BLaER1 (cell line): ENCODE measurements around the gene CYREN.

Source experiments
- H3K27ac ChIP-seq: shearing (Covaris generic); formaldehyde crosslinking; 2 replicates; pipeline ENCODE4 v1.8.1; 2022
- H3K27me3 ChIP-seq: shearing (Covaris generic); formaldehyde crosslinking; 2 replicates; pipeline ENCODE4 v1.8.1; 2022
- H3K36me3 ChIP-seq: shearing (Covaris generic); formaldehyde crosslinking; 2 replicates; pipeline ENCODE4 v1.8.1; 2022
- H3K4me1 ChIP-seq: shearing (Covaris generic); formaldehyde crosslinking; 2 replicates; pipeline ENCODE4 v1.8.1; 2022
- H3K4me2 ChIP-seq: shearing (Covaris generic); formaldehyde crosslinking; 2 replicates; pipeline ENCODE4 v1.8.1; 2022
- H3K4me3 ChIP-seq: shearing (Covaris generic); formaldehyde crosslinking; 2 replicates; pipeline ENCODE4 v1.8.1; 2022
- H3K9ac ChIP-seq: shearing (Covaris generic); formaldehyde crosslinking; 2 replicates; pipeline ENCODE4 v1.8.1; 2022
- H3K9me3 ChIP-seq: shearing (Covaris generic); formaldehyde crosslinking; 2 replicates; pipeline ENCODE4 v1.8.1; 2022
- H4K20me1 ChIP-seq: shearing (Covaris generic); formaldehyde crosslinking; 2 replicates; pipeline ENCODE4 v1.8.1; 2022
- Cebpa-rat ChIP-seq: shearing (Covaris generic); IDR thresholded peaks from 2 replicates; pipeline ENCODE4 v1.8.1; 2022

The CYREN gene

GRCh38 chr7:135169964-135170273 is 588 bp downstream of the CYREN start:
- H3K4me3 ChIP-seq = peak overlapping the region; percentile 86
- peak overlapping the region; percentile 97 for H3K9ac ChIP-seq
- no peak for TF ChIP-seq Cebpa-rat
- H4K20me1 ChIP-seq = no peaks in the 10 kb centered on the region
- H3K9me3 ChIP-seq = no peaks in the 10 kb centered on the region
- H3K27me3 ChIP-seq = no peaks in the 10 kb centered on the region
- H3K36me3 ChIP-seq = peaks cover 40% of the 10 kb centered on the region
- H3K4me2 ChIP-seq = peak overlapping the region; percentile 91
- peak overlapping the region; percentile 98 for H3K27ac ChIP-seq
- H3K4me1 ChIP-seq = peaks cover 37% of the 10 kb centered on the region

GRCh38 chr7:135169141-135169963 is 1.2 kb downstream of the CYREN start:
- H3K36me3 ChIP-seq = peaks cover 46% of the 10 kb centered on the region

GRCh38 chr7:135168489-135169140 is 1.9 kb downstream of the CYREN start:
- Histone ChIP-seq H3K27me3 (no peaks in the 10 kb centered on the region), H3K27ac (no peak overlapping the region), H4K20me1 (no peaks in the 10 kb centered on the region), H3K4me2 (peak overlapping the region; percentile 91), H3K36me3 (peaks cover 53% of the 10 kb centered on the region), H3K4me1 (peaks cover 37% of the 10 kb centered on the region), H3K9ac (no peak overlapping the region; the same call in 1 of the 2 replicates), H3K9me3 (0 out of 2 replicates have a peak, but pooled peaks cover 2% of the 10 kb centered on the region), H3K4me3 (peak overlapping the region; percentile 86; the same call in 1 of the 2 replicates)
- no peak for TF ChIP-seq Cebpa-rat

More at GRCh38 chr7:135169141-135169963, 1.2 kb downstream of the CYREN start:
- H3K9ac ChIP-seq = peak overlapping the region; percentile 97
- H3K27me3 ChIP-seq = no peaks in the 10 kb centered on the region
- peak overlapping the region; percentile 98 for H3K27ac ChIP-seq
- peak overlapping the region; percentile 91 for H3K4me2 ChIP-seq
- H3K4me3 ChIP-seq = peak overlapping the region; percentile 86
- TF ChIP-seq Cebpa-rat = no peak
- H4K20me1 ChIP-seq = no peaks in the 10 kb centered on the region
- H3K9me3 ChIP-seq = no peaks in the 10 kb centered on the region
- H3K4me1 ChIP-seq = peaks cover 37% of the 10 kb centered on the region

GRCh38 chr7:135168001-135168400 is 2.5 kb downstream of the CYREN start:
- Histone ChIP-seq H3K9ac (no peak overlapping the region), H3K27me3 (no peaks in the 10 kb centered on the region), H3K9me3 (peaks cover 8% of the 10 kb centered on the region; the same call in 1 of the 2 replicates), H3K27ac (no peak overlapping the region), H3K4me1 (peaks cover 37% of the 10 kb centered on the region), H3K36me3 (peaks cover 59% of the 10 kb centered on the region), H3K4me3 (no peak overlapping the region), H4K20me1 (no peaks in the 10 kb centered on the region), H3K4me2 (peak overlapping the region; percentile 91)
- no peak for TF ChIP-seq Cebpa-rat

GRCh38 chr7:135167365-135167917 is 3.1 kb downstream of the CYREN start:
- Histone ChIP-seq H3K4me1 (peaks cover 37% of the 10 kb centered on the region), H3K4me3 (no peak overlapping the region), H4K20me1 (no peaks in the 10 kb centered on the region), H3K4me2 (peak overlapping the region; percentile 30), H3K36me3 (peaks cover 65% of the 10 kb centered on the region), H3K9ac (no peak overlapping the region), H3K9me3 (peaks cover 14% of the 10 kb centered on the region), H3K27ac (no peak overlapping the region), H3K27me3 (no peaks in the 10 kb centered on the region)
- no peak for TF ChIP-seq Cebpa-rat

- Histone ChIP-seq H3K4me2 (no peak overlapping the region), H3K36me3 (peaks cover 75% of the 10 kb centered on the region), H3K27me3 (no peaks in the 10 kb centered on the region), H3K4me3 (no peak overlapping the region), H4K20me1 (no peaks in the 10 kb centered on the region), H3K4me1 (peaks cover 37% of the 10 kb centered on the region), H3K27ac (no peak overlapping the region), H3K9me3 (peaks cover 23% of the 10 kb centered on the region), H3K9ac (no peak overlapping the region)
- TF ChIP-seq Cebpa-rat = no peak
Measured at GRCh38 chr7:135166338-135166990, 4.0 kb downstream of the CYREN start.

- H3K9ac ChIP-seq = no peak overlapping the region
- H3K27me3 ChIP-seq = no peaks in the 10 kb centered on the region
Measured at GRCh38 chr7:135165862-135166261, 4.6 kb downstream of the CYREN start.

GRCh38 chr7:135164357-135165061 is 6.0 kb downstream of the CYREN start:
- Histone ChIP-seq H3K9ac (no peak overlapping the region), H3K9me3 (peaks cover 23% of the 10 kb centered on the region), H3K36me3 (peaks cover 76% of the 10 kb centered on the region), H4K20me1 (no peaks in the 10 kb centered on the region), H3K4me2 (no peak overlapping the region), H3K4me1 (peaks cover 47% of the 10 kb centered on the region), H3K27me3 (no peaks in the 10 kb centered on the region), H3K4me3 (no peak overlapping the region), H3K27ac (no peak overlapping the region)
- no peak for TF ChIP-seq Cebpa-rat

More at GRCh38 chr7:135165862-135166261, 4.6 kb downstream of the CYREN start:
- H3K36me3 ChIP-seq = peaks cover 76% of the 10 kb centered on the region
- H3K4me2 ChIP-seq = no peak overlapping the region
- no peaks in the 10 kb centered on the region for H4K20me1 ChIP-seq
- H3K4me3 ChIP-seq = no peak overlapping the region
- no peak overlapping the region for H3K27ac ChIP-seq
- peaks cover 23% of the 10 kb centered on the region for H3K9me3 ChIP-seq
- TF ChIP-seq Cebpa-rat = no peak
- H3K4me1 ChIP-seq = peaks cover 38% of the 10 kb centered on the region

- Histone ChIP-seq H3K9me3 (peaks cover 39% of the 10 kb centered on the region), H3K4me3 (no peak overlapping the region), H3K27me3 (no peaks in the 10 kb centered on the region), H3K4me2 (no peak overlapping the region), H3K27ac (peak overlapping the region; percentile 95; the same call in 1 of the 2 replicates), H3K36me3 (peaks cover 80% of the 10 kb centered on the region), H3K9ac (no peak overlapping the region), H4K20me1 (no peaks in the 10 kb centered on the region), H3K4me1 (peaks cover 32% of the 10 kb centered on the region)
- TF ChIP-seq Cebpa-rat = no peak
Measured at GRCh38 chr7:135162382-135163001, 8.0 kb downstream of the CYREN start.
